SW 1271 (cell line): ENCODE results near the gene E2F8.

ENCODE experiments used
- DNase-seq, 2 experiments: peaks; one replicate each; lab custom pipeline; 2025; lab: John Stamatoyannopoulos, UW

The E2F8 gene

GRCh38 chr11:19253153-19253745, 12.5 kb upstream of the E2F8 start:
- DNase-seq: no peak

GRCh38 chr11:19252394-19253152, 11.8 kb upstream of the E2F8 start:
- DNase-seq: no peak

DNA sequence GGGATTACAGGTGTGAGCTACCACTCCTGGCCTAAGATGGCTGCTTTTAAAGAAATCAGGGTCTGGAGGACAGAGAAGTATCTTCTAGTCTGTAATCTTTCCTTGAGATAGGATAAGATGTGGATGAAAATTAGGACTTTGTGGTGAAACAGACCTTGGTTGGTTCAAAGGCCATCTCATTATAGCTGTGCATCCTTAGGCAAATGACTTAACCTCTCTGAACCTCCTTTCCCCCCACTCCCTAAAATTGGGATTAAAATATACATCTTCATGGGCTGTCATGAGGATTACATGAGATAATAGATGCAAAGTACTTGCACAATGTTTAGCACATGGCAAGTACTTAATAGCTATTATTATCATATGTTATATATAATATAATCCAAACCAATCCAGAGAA, 10.8 kb upstream of the E2F8 start:
- no peak for DNase-seq

GRCh38 chr11:19246816-19247215, 6.1 kb upstream of the E2F8 start:
- no peak for DNase-seq

GRCh38 chr11:19245351-19245750, 4.6 kb upstream of the E2F8 start:
- DNase-seq: no peak

GRCh38 chr11:19244621-19245020, 3.9 kb upstream of the E2F8 start:
- no peak for DNase-seq

- no peak for DNase-seq
These were observed 3.3 kb upstream of the E2F8 start for GRCh38 chr11:19244084-19244483.

- DNase-seq: no peak
These were observed 2.9 kb upstream of the E2F8 start for GRCh38 chr11:19243613-19244012.

- no peak for DNase-seq
These were observed 2.4 kb upstream of the E2F8 start for GRCh38 chr11:19243143-19243542.

DNA sequence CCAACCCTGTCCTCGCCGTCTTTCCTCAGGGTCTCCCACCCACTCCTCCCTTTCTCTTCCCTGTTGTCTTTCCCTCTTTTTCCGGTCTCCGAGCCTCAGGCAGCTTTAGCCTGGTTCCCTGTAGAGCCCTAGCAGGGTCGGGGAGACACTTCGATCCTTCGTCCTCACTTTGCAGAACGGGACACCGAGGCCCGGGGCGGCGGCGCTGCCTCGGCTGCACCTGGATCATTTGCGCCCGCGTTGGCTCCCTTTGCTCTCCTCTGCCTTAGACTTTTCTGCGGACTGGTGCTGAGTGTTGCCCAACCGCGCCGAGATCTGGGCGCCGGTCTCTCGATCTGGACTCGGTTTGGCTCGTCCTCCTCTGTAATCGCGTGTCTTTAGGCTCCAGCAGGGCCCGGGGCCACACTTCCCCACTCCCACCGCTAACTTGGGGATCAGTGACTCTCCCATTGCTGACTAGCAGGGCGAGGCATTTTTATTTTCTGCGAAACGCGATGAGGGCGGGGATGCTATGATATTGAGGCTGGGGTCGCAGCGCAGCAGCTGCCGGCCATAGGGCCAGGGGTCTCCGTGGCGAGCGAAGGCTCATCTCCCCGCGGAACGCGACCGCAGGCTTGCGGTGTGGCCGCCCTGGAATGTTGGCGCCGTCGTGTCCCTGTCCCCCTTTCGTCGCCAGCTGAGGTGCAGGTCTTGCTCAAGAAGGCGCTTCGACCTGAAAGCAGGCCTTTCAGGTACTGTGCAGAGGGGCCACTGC, 1.6 kb upstream of the E2F8 start:
- DNase-seq: no peak

GRCh38 chr11:19241260-19242178, 774 bp upstream of the E2F8 start:
- peak in 1 of 2 experiments; percentile 17 for DNase-seq

- DNase-seq: no peak
These were observed 1.7 kb downstream of the E2F8 start for GRCh38 chr11:19239039-19239438.

DNA sequence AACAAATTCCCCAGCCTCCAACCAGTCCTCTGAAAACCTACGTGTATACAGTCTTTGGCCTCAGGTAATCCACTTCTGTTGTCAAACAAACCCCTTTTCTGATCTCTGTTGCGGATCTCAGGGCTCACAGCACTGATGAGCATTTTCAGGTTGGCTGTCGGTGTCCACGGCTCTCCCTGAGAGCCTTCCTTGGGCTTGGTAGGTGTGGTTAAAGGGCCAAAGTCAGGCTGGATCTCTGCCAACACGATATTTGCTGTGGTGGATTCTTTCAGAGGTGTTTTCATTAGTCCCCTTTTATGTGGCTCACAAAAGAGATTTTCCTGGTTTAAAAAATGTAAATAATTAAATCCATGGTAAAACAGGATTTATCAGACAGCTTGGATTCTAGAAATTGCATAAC, 2.9 kb downstream of the E2F8 start:
- DNase-seq: no peak

DNA sequence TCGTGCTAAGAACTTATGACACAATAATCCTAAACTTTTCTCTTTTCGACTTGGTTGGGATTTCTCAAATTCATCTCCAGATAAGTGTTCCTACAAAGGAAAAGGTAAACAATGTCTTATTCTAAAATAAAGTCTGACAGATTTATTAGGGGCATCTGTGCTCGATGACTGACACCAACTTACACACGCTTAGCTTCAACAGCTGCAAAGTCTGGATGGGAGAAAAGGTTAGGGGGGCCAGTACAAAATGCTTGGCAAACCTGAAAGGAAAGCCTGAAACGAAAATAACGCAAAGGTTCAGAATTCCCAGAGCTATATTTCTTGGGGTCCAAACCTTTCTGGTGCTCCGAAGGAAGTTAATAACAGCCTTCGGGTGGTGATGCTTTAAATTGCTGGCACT, 3.4 kb downstream of the E2F8 start:
- DNase-seq: no peak

DNA sequence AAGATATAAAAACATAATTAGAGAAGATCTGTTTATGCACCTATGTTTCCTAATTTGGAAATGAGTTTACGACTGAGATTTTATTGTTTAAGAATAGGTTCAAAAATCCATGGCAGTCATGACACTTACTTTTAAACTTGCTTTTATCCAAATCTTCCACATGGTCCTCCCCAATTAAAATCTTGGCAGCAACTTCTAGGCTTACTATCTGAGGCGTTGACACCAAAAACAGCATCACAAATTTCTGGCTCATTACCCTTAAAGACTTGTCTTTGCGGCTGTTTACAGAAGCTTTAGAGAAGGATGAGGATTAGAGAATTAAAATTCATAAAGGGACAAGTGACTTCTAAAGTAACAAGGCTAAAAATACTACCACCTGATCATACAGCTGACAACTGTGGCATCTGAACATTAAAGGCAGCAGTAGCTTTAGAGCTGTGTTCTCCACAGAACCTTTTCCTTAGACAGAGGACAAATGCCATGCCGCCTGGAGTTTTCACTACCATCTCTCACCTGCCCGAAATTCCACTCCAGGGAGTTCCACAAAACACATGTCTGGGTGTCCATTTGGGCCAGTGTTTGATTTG, 6.4 kb downstream of the E2F8 start:
- DNase-seq: no peak

DNA sequence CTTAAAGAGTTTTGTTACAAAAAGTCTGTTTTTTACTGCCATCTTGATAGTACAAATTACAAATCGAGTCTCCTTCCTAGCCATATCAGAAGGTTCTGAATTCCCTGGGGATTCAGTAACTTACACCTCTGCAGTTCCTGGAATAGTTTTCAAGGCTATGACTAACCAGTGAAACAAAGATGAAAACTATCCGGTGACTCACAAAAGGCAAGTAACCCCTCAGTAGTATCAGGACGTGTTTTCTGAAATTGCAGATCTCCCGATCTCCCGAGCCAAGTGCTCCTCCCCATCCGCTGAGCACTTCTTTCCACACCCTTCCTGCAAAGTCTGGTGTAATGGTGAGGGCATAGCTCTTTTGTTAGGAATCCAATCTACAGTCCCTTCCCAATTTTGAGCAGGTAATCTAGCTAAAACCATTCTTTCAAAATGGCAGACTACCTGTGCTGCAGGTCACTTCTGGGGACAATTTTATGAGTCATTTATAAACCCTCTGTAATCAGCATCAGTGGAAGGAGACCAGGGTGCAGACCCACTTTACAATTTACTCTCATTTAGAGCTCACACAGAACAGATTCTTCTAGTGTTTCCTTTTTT, 7.7 kb downstream of the E2F8 start:
- peak; percentile 55 to 75 for DNase-seq

DNA sequence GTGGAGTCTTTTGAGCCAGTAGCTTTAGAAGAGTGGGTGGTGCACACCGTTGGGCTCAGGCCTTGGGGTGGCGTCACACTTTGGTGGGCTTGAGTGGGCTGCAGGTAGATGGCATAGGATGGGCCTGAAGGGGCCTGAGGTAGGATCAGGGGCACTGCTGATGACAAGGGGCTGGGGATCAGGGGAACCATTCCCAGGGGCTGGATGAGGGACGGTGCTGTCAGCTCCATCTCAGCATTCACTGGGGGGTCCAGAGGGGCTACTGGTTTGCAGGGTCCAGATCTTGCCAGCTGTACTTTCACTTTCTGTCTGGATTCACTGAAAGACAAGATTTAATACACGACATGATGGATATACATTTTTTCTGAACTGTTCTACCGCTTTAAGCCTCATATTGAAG, 11.1 kb downstream of the E2F8 start:
- no peak for DNase-seq

GRCh38 chr11:19228968-19229367, 11.8 kb downstream of the E2F8 start:
- DNase-seq: no peak

- DNase-seq: no peak
These were observed 14.2 kb downstream of the E2F8 start for GRCh38 chr11:19226378-19227195.

- DNase-seq: no peak
These were observed 15.2 kb downstream of the E2F8 start for GRCh38 chr11:19225581-19225980.
